H1 (cell line): Measurements from ENCODE around the gene PLCB4. TPM values are rescaled to one million over a fixed set of nuclear protein-coding genes. Genes with fewer than 3 reads are reported as not detected.

Experiments
- CTCF ChIA-PET: fragments of 300-600 bp; sonication (Branson Sonifier 250); formaldehyde crosslinking; loops from one replicate; lab custom pipeline; 2021; ENCODE audit not compliant: partially characterized antibody; lab: Charles Lee
- POLR2A ChIA-PET: fragments of 300-600 bp; sonication (Branson Sonifier 250); formaldehyde crosslinking; loops from one replicate; lab custom pipeline; 2021; ENCODE audit warnings: inconsistent platforms; ENCODE audit not compliant: partially characterized antibody; lab: Charles Lee
- DNase-seq, 2 experiments: peaks; one replicate each; pipeline versions ENCODE4 v3.0.0 to v3.0.0-alpha.2; 2010 to 2022; ENCODE audit warnings: low spot score in 2 of 2, low read depth in 1 of 2, mixed read lengths in 1 of 2
- FAIRE-seq: peaks from 2 replicates; lab custom pipeline; 2011; peaks lifted over from hg19 to GRCh38; lab: Jason Lieb, UNC
- H2AFZ ChIP-seq: 2 replicates; pipeline ENCODE4 v1.8.1; 2012; ENCODE audit warnings: low read length, inconsistent platforms
- H2AK5ac ChIP-seq: 2 replicates; pipeline ENCODE4 v1.6.1; 2013; ENCODE audit warnings: low read depth, low read length
- H2BK120ac ChIP-seq: replicated peaks from 2 replicates; pipeline ENCODE3; 2013; ENCODE audit warnings: low read depth, low read length, inconsistent platforms
- H2BK12ac ChIP-seq: 2 replicates; pipeline ENCODE4 v1.6.1; 2013; ENCODE audit warnings: low read depth, low read length
- H2BK15ac ChIP-seq: 2 replicates; pipeline ENCODE4 v1.6.1; 2013; ENCODE audit warnings: low read length
- H2BK20ac ChIP-seq: 2 replicates; pipeline ENCODE4 v1.6.1; 2013; ENCODE audit warnings: low read length
- H2BK5ac ChIP-seq: 2 replicates; pipeline ENCODE4 v1.6.1; 2013; ENCODE audit warnings: low read depth, low read length
- H3K14ac ChIP-seq: 2 replicates; pipeline ENCODE4 v1.6.1; 2013; ENCODE audit warnings: inconsistent platforms; ENCODE audit not compliant: insufficient read length
- H3K18ac ChIP-seq: 2 replicates; pipeline ENCODE4 v1.6.1; 2013; ENCODE audit warnings: low read length; ENCODE audit errors: extremely low read depth
- H3K23ac ChIP-seq: 2 replicates; pipeline ENCODE4 v1.6.1; 2013; ENCODE audit warnings: inconsistent platforms; ENCODE audit not compliant: insufficient read length
- H3K23me2 ChIP-seq: 2 replicates; pipeline ENCODE4 v1.6.1; 2013; ENCODE audit warnings: low read depth, low read length
- H3K27ac ChIP-seq: 2 replicates; pipeline ENCODE4 v1.6.1; 2011; ENCODE audit warnings: low read depth, low read length, inconsistent platforms
- H3K27me3 ChIP-seq, 4 experiments: replicated peaks in 1 of 4; 1 replicate in 1 of 4; 2 replicates in 3 of 4; pipeline versions ENCODE4 v1.6.1 to v1.8.1; 2011 to 2013; ENCODE audit warnings: low read length in 3 of 4, mild to moderate bottlenecking in 3 of 4, inconsistent platforms in 2 of 4, mixed read lengths in 2 of 4, moderate library complexity in 1 of 4; ENCODE audit not compliant: control insufficient read depth in 3 of 4, insufficient read depth in 3 of 4; ENCODE audit errors: extremely low read depth in 1 of 4
- H3K36me3 ChIP-seq, 4 experiments: 2 replicates each; pipeline versions ENCODE4 v1.6.1 to v1.8.1; 2011 to 2013; ENCODE audit warnings: mild to moderate bottlenecking in 4 of 4, low read length in 3 of 4, moderate library complexity in 2 of 4, control low read depth in 1 of 4, inconsistent platforms in 1 of 4; ENCODE audit not compliant: insufficient read depth in 4 of 4, control insufficient read depth in 2 of 4
- H3K4ac ChIP-seq: replicated peaks from 2 replicates; pipeline ENCODE3; 2013; ENCODE audit warnings: low read length, low read depth, mixed read lengths, inconsistent platforms; ENCODE audit not compliant: insufficient read length
- H3K4me1 ChIP-seq, 4 experiments: replicated peaks in 1 of 4; 1 replicate in 1 of 4; 2 replicates in 3 of 4; pipeline versions ENCODE4 v1.6.1 to v1.8.1; 2011 to 2013; ENCODE audit warnings: low read length in 3 of 4, inconsistent platforms in 2 of 4, mixed read lengths in 1 of 4; ENCODE audit not compliant: insufficient read depth in 4 of 4, control insufficient read depth in 3 of 4
- H3K4me2 ChIP-seq, 2 experiments: 2 replicates each; pipeline versions ENCODE4 v1.6.1 to v1.8.1; 2011 to 2013; ENCODE audit warnings: low read depth in 2 of 2, low read length in 2 of 2, control low read depth in 1 of 2, inconsistent platforms in 1 of 2, mild to moderate bottlenecking in 1 of 2; ENCODE audit not compliant: insufficient read depth in 1 of 2
- H3K4me3 ChIP-seq, 4 experiments: fragments of 200-600, 300-600 bp in 1 of 4; sonication (generic), shearing (Covaris generic), sonication (Bioruptor Twin) in 1 of 4; 2 replicates each; pipeline versions ENCODE4 v1.5.1 to v1.8.1; 2011 to 2016; ENCODE audit warnings: low read length in 4 of 4, low read depth in 3 of 4, control low read depth in 2 of 4, inconsistent platforms in 2 of 4, mild to moderate bottlenecking in 2 of 4, mixed read lengths in 1 of 4, moderate library complexity in 1 of 4; ENCODE audit not compliant: insufficient read depth in 2 of 4; ENCODE audit errors: extremely low read depth in 1 of 4
- H3K56ac ChIP-seq: replicated peaks from 2 replicates; pipeline ENCODE3; 2013; ENCODE audit warnings: low read depth, mild to moderate bottlenecking, mixed read lengths, low read length, inconsistent platforms; ENCODE audit not compliant: insufficient read length
- H3K79me1 ChIP-seq: 2 replicates; pipeline ENCODE4 v1.6.1; 2013; ENCODE audit warnings: low read depth, low read length, control low read depth
- H3K79me2 ChIP-seq, 2 experiments: 2 replicates each; pipeline versions ENCODE4 v1.6.1 to v1.8.1; 2012 to 2013; ENCODE audit warnings: low read length in 2 of 2, mild to moderate bottlenecking in 2 of 2, inconsistent platforms in 1 of 2; ENCODE audit not compliant: insufficient read depth in 2 of 2, control insufficient read depth in 1 of 2
- H3K9ac ChIP-seq, 4 experiments: replicated peaks in 1 of 4; 1 replicate in 1 of 4; 2 replicates in 3 of 4; pipeline versions ENCODE4 v1.6.1 to v1.8.1; 2011 to 2013; ENCODE audit warnings: low read depth in 3 of 4, low read length in 3 of 4, control low read depth in 2 of 4, mild to moderate bottlenecking in 2 of 4, moderate library complexity in 2 of 4, inconsistent platforms in 1 of 4; ENCODE audit errors: extremely low read depth in 1 of 4
- H3K9me3 ChIP-seq, 2 experiments: 2 replicates each; pipeline versions ENCODE4 v1.6.1 to v1.8.1; 2012 to 2013; ENCODE audit warnings: mild to moderate bottlenecking in 2 of 2, moderate library complexity in 2 of 2, control low read depth in 1 of 2, inconsistent platforms in 1 of 2, low read depth in 1 of 2, low read length in 1 of 2, mixed read lengths in 1 of 2; ENCODE audit not compliant: insufficient read depth in 2 of 2
- H4K20me1 ChIP-seq, 2 experiments: replicated peaks in 1 of 2; 2 replicates each; pipeline versions ENCODE3 to v1.8.1; 2011 to 2013; ENCODE audit warnings: inconsistent platforms in 2 of 2, low read length in 2 of 2, mild to moderate bottlenecking in 1 of 2; ENCODE audit not compliant: insufficient read depth in 2 of 2, control insufficient read depth in 1 of 2
- H4K5ac ChIP-seq: 2 replicates; pipeline ENCODE4 v1.6.1; 2013; ENCODE audit warnings: low read length, low read depth, mixed read lengths, inconsistent platforms; ENCODE audit not compliant: insufficient read length
- H4K8ac ChIP-seq: 2 replicates; pipeline ENCODE4 v1.8.0; 2013; ENCODE audit warnings: mild to moderate bottlenecking, moderate library complexity, low read length, inconsistent platforms; ENCODE audit not compliant: insufficient read depth; ENCODE audit errors: extremely low read depth
- H4K91ac ChIP-seq: replicated peaks from 2 replicates; pipeline ENCODE3; 2013; ENCODE audit warnings: low read length, mixed read lengths, inconsistent platforms; ENCODE audit not compliant: insufficient read length
- BACH1 ChIP-seq: IDR thresholded peaks from 2 replicates; pipeline ENCODE4 v1.6.1; 2012; ENCODE audit warnings: low read length, improper control_type of control experiment
- HDAC6 ChIP-seq: IDR thresholded peaks from one replicate; pipeline ENCODE4 v1.7.1; 2012; ENCODE audit warnings: low read depth, mild to moderate bottlenecking, inconsistent platforms, low read length, moderate library complexity
- KDM1A ChIP-seq: fragments of 200-600, 300-600 bp; sonication (generic); IDR thresholded peaks from 2 replicates; pipeline ENCODE4 v1.7.1; 2016; ENCODE audit warnings: mild to moderate bottlenecking, low read length, borderline replicate concordance
- MAFK ChIP-seq: IDR thresholded peaks from 2 replicates; pipeline ENCODE4 v1.6.1; 2012; ENCODE audit warnings: low read depth, mild to moderate bottlenecking, improper control_type of control experiment, low read length
- POLR2A ChIP-seq, 2 experiments: IDR thresholded peaks; 1 replicate in 1 of 2; 2 replicates in 1 of 2; pipeline ENCODE4 v1.6.1; 2011; ENCODE audit warnings: low read depth in 2 of 2, low read length in 2 of 2, mild to moderate bottlenecking in 2 of 2; ENCODE audit errors: control extremely low read depth in 1 of 2
- RAD21 ChIP-seq, 2 experiments: IDR thresholded peaks in 1 of 2; conservative IDR thresholded peaks in 1 of 2; 2 replicates each; pipeline ENCODE4 v1.6.1; 2011; ENCODE audit warnings: low read depth in 2 of 2, low read length in 2 of 2, improper control_type of control experiment in 1 of 2, inconsistent platforms in 1 of 2, mild to moderate bottlenecking in 1 of 2, moderate library complexity in 1 of 2
- RXRA ChIP-seq: IDR thresholded peaks from 2 replicates; pipeline ENCODE4 v1.6.1; 2011; ENCODE audit warnings: low read depth, mild to moderate bottlenecking, low read length, moderate library complexity; ENCODE audit not compliant: insufficient read depth
- TAF7 ChIP-seq: optimal IDR thresholded peaks from 2 replicates; pipeline ENCODE3; 2011; ENCODE audit warnings: low read depth, mild to moderate bottlenecking, inconsistent platforms, low read length, moderate library complexity, borderline replicate concordance
- TEAD4 ChIP-seq: IDR thresholded peaks from 2 replicates; pipeline ENCODE4 v1.6.1; 2012; ENCODE audit warnings: low read depth, low read length, inconsistent platforms, mixed read lengths
- WGBS, 2 experiments: shearing (Covaris generic) in 1 of 2; methylation state at CpG; one replicate each; pipeline versions ENCODE4 v1.1.6 to v1.1.7; 2013 to 2015; ENCODE audit warnings: low lambda C conversion rate in 2 of 2, mixed read lengths in 2 of 2, inconsistent platforms in 1 of 2, low coverage in 1 of 2, missing lambda C conversion rate in 1 of 2; ENCODE audit not compliant: insufficient replicate concordance in 2 of 2, insufficient coverage in 1 of 2, insufficient read length in 1 of 2; ENCODE audit errors: extremely low coverage in 1 of 2, missing lambda C conversion rate in 1 of 2; 5-methylcytosine and 5-hydroxymethylcytosine counted together
- polyA plus RNA-seq, 7 experiments: library from polyadenylated mRNA; depleted of rRNA in 3 of 7; stranded (reverse) in 5 of 7; unstranded in 2 of 7; fragments of >200 nt in 5 of 7; fragments of 200-250 nt in 2 of 7; gene quantifications; 1 replicate in 5 of 7; 2 replicates in 1 of 7; 4 replicates in 1 of 7; pipeline versions ENCODE4 v1.2.1 to v1.2.3, GENCODE V29; 2011 to 2013; ENCODE audit warnings: missing spikeins in 2 of 7, mixed read lengths in 2 of 7
- total RNA-seq: library from RNA; stranded (reverse); fragmentation: NEBNext Ultra II Directional; extraction: Animal tissue kit (Norgen Biotek cat#: 25700); gene quantifications from 2 replicates; pipeline ENCODE4 v1.2.1, GENCODE V29; 2021
- TF ChIP-seq, protein P1 (sequence below), 3 experiments: IDR thresholded peaks; 1 replicate in 2 of 3; 2 replicates in 1 of 3; pipeline versions ENCODE4 v1.5.1 to v1.6.1; 2011; ENCODE audit warnings: low read length in 3 of 3, mild to moderate bottlenecking in 3 of 3, inconsistent platforms in 2 of 3, low read depth in 1 of 3, moderate library complexity in 1 of 3; ENCODE audit not compliant: insufficient read depth in 1 of 3; ENCODE audit errors: control extremely low read depth in 1 of 3

The PLCB4 gene
- total and polyA plus RNA-seq, 2 of the 8 experiments (the other 6 are each of a cell fraction or from before 2014, with no cell fraction given): 3.2 to 14.1 TPM

DNA sequence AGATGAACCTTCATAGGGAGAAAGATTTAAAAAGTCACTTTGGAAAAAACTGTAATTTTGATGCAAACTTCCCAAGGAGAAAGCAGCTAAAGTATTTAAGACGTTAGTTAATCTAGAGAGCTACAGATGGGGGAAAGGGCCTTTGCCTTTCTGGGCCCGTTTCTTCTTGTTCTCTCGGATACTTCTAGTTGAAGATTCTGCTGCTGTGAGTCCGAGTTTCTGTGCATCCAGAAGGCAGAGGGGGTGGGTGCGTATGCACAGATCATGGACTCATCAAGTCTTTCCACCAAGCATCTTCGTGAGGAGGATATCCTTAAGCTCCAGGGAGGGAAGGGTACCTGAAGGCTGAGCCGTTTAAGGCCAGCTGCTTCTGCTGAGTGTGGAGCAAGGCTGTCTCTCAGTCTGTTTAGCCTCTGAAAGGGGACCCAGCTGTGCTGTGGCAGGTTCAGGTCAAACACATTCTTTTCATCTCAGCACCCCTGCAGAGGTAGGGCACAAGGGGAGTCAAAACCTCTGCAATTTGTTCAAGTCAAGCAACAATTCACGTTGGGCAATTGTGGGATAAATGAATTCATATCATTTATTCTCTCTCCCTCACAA is 449.8 kb downstream of the PLCB4 start:
- H2BK12ac ChIP-seq: no peak overlapping the region
- FAIRE-seq: peak; percentile 97
- H4K91ac ChIP-seq: no peak overlapping the region
- DNase-seq: peak in 1 of 2 experiments; percentile 61
- no peak overlapping the region for H2BK120ac ChIP-seq
- H3K18ac ChIP-seq: no peak overlapping the region
- H3K23ac ChIP-seq: no peak overlapping the region
- H3K9me3 ChIP-seq: no peaks in the 10 kb centered on the region
- H2BK15ac ChIP-seq: no peak overlapping the region
- ChIA-PET CTCF (interaction anchor here (0.6 to 10.5 kb wide), 12 partner anchors 14 to 766 kb away, joined by 3 to 79 read pairs (median 4); no protein-coding TSS in a partner anchor), POLR2A (interaction anchor here (0.7 to 1.1 kb wide), 3 partner anchors 10 to 55 kb away, joined by 3 to 4 read pairs (median 3); no protein-coding TSS in a partner anchor)
- H3K36me3 ChIP-seq: no peaks in the 10 kb centered on the region
- H2BK5ac ChIP-seq: no peak overlapping the region
- H3K27me3 ChIP-seq: peaks cover 40 to 73% (median 63%) of the 10 kb centered on the region in 4 experiments
- H3K4me2 ChIP-seq: peak overlapping the region; percentile 16 to 48
- H4K8ac ChIP-seq: no peak overlapping the region
- 2% methylated on average over 8 of the region's 8 CpGs; no CpG with 5 or more reads in 1 of the 2 experiments for WGBS, 2 experiments
- H3K23me2 ChIP-seq: peaks cover 14% of the 10 kb centered on the region; the same call in 1 of the 2 replicates
- no peak overlapping the region for H3K4ac ChIP-seq
- H3K79me1 ChIP-seq: no peaks in the 10 kb centered on the region
- no peak overlapping the region for H4K5ac ChIP-seq
- H3K9ac ChIP-seq: no peak overlapping the region
- H3K4me1 ChIP-seq: peaks cover 4 to 40% (median 20%) of the 10 kb centered on the region in 4 experiments; a peak in 6 of 7 replicates
- no peak overlapping the region for H3K56ac ChIP-seq
- no peaks in the 10 kb centered on the region for H3K79me2 ChIP-seq
- H2AK5ac ChIP-seq: no peak overlapping the region
- H3K4me3 ChIP-seq: peak overlapping the region in 1 of 4 experiments; percentile 37; a peak in 1 of 8 replicates
- no peak overlapping the region for H3K27ac ChIP-seq
- H4K20me1 ChIP-seq: no peaks in the 10 kb centered on the region
- no peak overlapping the region for H2AFZ ChIP-seq
- no peak overlapping the region for H3K14ac ChIP-seq
- H2BK20ac ChIP-seq: no peak overlapping the region
- TF ChIP-seq RAD21 (IDR thresholded peaks at IDR 0.05 in 1 of 2, conservative IDR thresholded peaks at IDR 0.05 in 1 of 2; ENCODE audit: low read depth in 2 of 2, low read length in 2 of 2): peak in 1 of 2 experiments; percentile 19; a peak in 1 of 4 replicates
- TF ChIP-seq RXRA: 0 out of 2 replicates have a peak, but pooled peaks have one; percentile 51
- peak; percentile 54; the same call in 1 of the 2 replicates for TF ChIP-seq TEAD4
- TF ChIP-seq BACH1: no peak
- TF ChIP-seq, protein P1, sequence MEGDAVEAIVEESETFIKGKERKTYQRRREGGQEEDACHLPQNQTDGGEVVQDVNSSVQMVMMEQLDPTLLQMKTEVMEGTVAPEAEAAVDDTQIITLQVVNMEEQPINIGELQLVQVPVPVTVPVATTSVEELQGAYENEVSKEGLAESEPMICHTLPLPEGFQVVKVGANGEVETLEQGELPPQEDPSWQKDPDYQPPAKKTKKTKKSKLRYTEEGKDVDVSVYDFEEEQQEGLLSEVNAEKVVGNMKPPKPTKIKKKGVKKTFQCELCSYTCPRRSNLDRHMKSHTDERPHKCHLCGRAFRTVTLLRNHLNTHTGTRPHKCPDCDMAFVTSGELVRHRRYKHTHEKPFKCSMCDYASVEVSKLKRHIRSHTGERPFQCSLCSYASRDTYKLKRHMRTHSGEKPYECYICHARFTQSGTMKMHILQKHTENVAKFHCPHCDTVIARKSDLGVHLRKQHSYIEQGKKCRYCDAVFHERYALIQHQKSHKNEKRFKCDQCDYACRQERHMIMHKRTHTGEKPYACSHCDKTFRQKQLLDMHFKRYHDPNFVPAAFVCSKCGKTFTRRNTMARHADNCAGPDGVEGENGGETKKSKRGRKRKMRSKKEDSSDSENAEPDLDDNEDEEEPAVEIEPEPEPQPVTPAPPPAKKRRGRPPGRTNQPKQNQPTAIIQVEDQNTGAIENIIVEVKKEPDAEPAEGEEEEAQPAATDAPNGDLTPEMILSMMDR (IDR thresholded peaks at IDR 0.05; ENCODE audit: control extremely low read depth in 1 of 3, insufficient read depth in 1 of 3, low read depth in 1 of 3, low read length in 3 of 3): no peak
- no peak for TF ChIP-seq TAF7
- TF ChIP-seq HDAC6: no peak
- TF ChIP-seq MAFK: no peak
- TF ChIP-seq KDM1A: no peak
- no peak for TF ChIP-seq POLR2A (IDR thresholded peaks at IDR 0.05; ENCODE audit: control extremely low read depth in 1 of 2, low read depth in 2 of 2, low read length in 2 of 2)
